GM23248 (cell line): ENCODE measurements around the gene ATP5ME. TPM values are rescaled to one million over a fixed set of nuclear protein-coding genes. Genes with fewer than 3 reads are reported as not detected.
"Not testable (repeated sequence)": the region's sequence is repeated elsewhere in the genome, so short reads cannot be mapped to it uniquely, and the experiment has no call there.

Experiments
- DNase-seq: peaks from one replicate; pipeline ENCODE4 v3.0.0-alpha.2; 2015
- H2AFZ ChIP-seq: fragments of 200-600 bp; sonication (generic); 2 replicates; pipeline ENCODE4 v1.6.1; 2016; ENCODE audit warnings: antibody characterized with exemption
- H3F3A ChIP-seq: fragments of 200-600 bp; sonication (generic); 2 replicates; pipeline ENCODE4 v1.6.1; 2016; ENCODE audit warnings: mild to moderate bottlenecking, antibody characterized with exemption, mixed run types; ENCODE audit not compliant: insufficient read depth
- H3K27ac ChIP-seq: fragments of 200-600 bp; sonication (generic); 2 replicates; pipeline ENCODE4 v1.5.1; 2016; ENCODE audit warnings: mild to moderate bottlenecking
- H3K27me3 ChIP-seq: fragments of 200-600 bp; sonication (generic); replicated peaks from 2 replicates; pipeline ENCODE4 v1.6.1; 2016; ENCODE audit warnings: mild to moderate bottlenecking; ENCODE audit not compliant: insufficient read depth
- H3K36me3 ChIP-seq: fragments of 200-600 bp; sonication (generic); 2 replicates; pipeline ENCODE4 v1.6.1; 2016; ENCODE audit warnings: low read depth, mild to moderate bottlenecking
- H3K4me1 ChIP-seq: fragments of 200-600 bp; sonication (generic); 2 replicates; pipeline ENCODE4 v1.6.1; 2016; ENCODE audit warnings: mild to moderate bottlenecking; ENCODE audit not compliant: insufficient read depth
- H3K4me2 ChIP-seq: fragments of 200-600 bp; sonication (generic); one replicate; pipeline ENCODE4 v1.6.1; 2016; ENCODE audit warnings: mild to moderate bottlenecking; ENCODE audit not compliant: unreplicated experiment
- H3K4me3 ChIP-seq: fragments of 200-600 bp; sonication (generic); 2 replicates; pipeline ENCODE4 v1.5.1; 2016; ENCODE audit warnings: mild to moderate bottlenecking
- H3K79me2 ChIP-seq: fragments of 200-600 bp; sonication (generic); 2 replicates; pipeline ENCODE4 v1.6.1; 2016; ENCODE audit warnings: mild to moderate bottlenecking; ENCODE audit not compliant: insufficient read depth
- H3K9ac ChIP-seq: fragments of 200-600 bp; sonication (generic); 2 replicates; pipeline ENCODE4 v1.6.1; 2016; ENCODE audit warnings: mild to moderate bottlenecking
- H3K9me2 ChIP-seq: fragments of 200-600 bp; sonication (generic); 2 replicates; pipeline ENCODE4 v1.6.1; 2016; ENCODE audit warnings: mixed run types, mild to moderate bottlenecking, moderate library complexity; ENCODE audit not compliant: insufficient read depth
- H3K9me3 ChIP-seq: fragments of 200-600 bp; sonication (generic); one replicate; pipeline ENCODE4 v1.6.1; 2017; ENCODE audit warnings: low read depth
- H4K20me1 ChIP-seq: fragments of 200-600 bp; sonication (generic); 2 replicates; pipeline ENCODE4 v1.6.0; 2016; ENCODE audit not compliant: insufficient read depth
- EZH2 ChIP-seq: fragments of 200-600 bp; sonication (generic); IDR thresholded peaks from 2 replicates; pipeline ENCODE4 v1.6.1; 2018; ENCODE audit warnings: antibody characterized with exemption, mild to moderate bottlenecking; ENCODE audit not compliant: insufficient read depth, poor library complexity, severe bottlenecking
- EZH2phosphoT487 ChIP-seq: fragments of 200-600 bp; sonication (generic); IDR thresholded peaks from 2 replicates; pipeline ENCODE4 v1.6.1; 2018; ENCODE audit warnings: antibody characterized with exemption, moderate library complexity, mild to moderate bottlenecking, low read depth; ENCODE audit not compliant: insufficient read depth
- WGBS, 2 experiments: methylation state at CpG; one replicate each; pipeline ENCODE4 v1.1.6; 2015 to 2017; ENCODE audit warnings: low lambda C conversion rate in 2 of 2, low coverage in 1 of 2; ENCODE audit errors: missing lambda C conversion rate in 2 of 2; 5-methylcytosine and 5-hydroxymethylcytosine counted together
- in situ Hi-C: fragments of 300-500 bp; cut with MboI; formaldehyde crosslinking; loops from 2 replicates; pipeline ENCODE4 v1.15.0; 2020
- polyA plus RNA-seq: library from polyadenylated mRNA; unstranded; fragments of >200 nt; fragmentation: Nextera tagmentation; extraction: Ambion mirVana; gene quantifications from 2 replicates; pipeline ENCODE4 v1.2.1, GENCODE V29; 2016
- total RNA-seq: library from RNA; depleted of rRNA; stranded (reverse); fragments of >200 nt; shearing (Covaris generic); gene quantifications from 2 replicates; pipeline ENCODE4 v1.2.3, GENCODE V29; 2014

ATP5ME gene
- total and polyA plus RNA-seq, 2 experiments from 2014 or later, result 26.3 to 478 TPM

GRCh38 chr4:675036-675882 is 1.2 kb upstream of the ATP5ME start:
- no peak for TF ChIP-seq EZH2phosphoT487
- TF ChIP-seq EZH2, result no peak
- WGBS, 2 experiments, result 49% methylated on average over 25 to 26 of the region's 26 CpGs
- Histone ChIP-seq H3K36me3 (peaks cover 13% of the 10 kb centered on the region; the same call in 1 of the 2 replicates), H3K4me3 (peak overlapping the region; percentile 83), H3K27ac (peak overlapping the region; percentile 77), H3K4me2 (peak overlapping the region; percentile 80), H3K9me3 (no peaks in the 10 kb centered on the region), H4K20me1 (no peaks in the 10 kb centered on the region), H3K9ac (peak overlapping the region; percentile 96), H2AFZ (peak overlapping the region; percentile 80), H3F3A (no peaks in the 10 kb centered on the region), H3K4me1 (0 out of 2 replicates have a peak, but pooled peaks cover 6% of the 10 kb centered on the region), H3K27me3 (no peaks in the 10 kb centered on the region), H3K9me2 (no peaks in the 10 kb centered on the region), H3K79me2 (peaks cover 27% of the 10 kb centered on the region)
- in situ Hi-C loops, result no loop called here
- peak; percentile 56 for DNase-seq

GRCh38 chr4:673349-674091 is 556 bp downstream of the ATP5ME start:
- peak overlapping the region; percentile 91 for H3K4me2 ChIP-seq
- H3K4me3 ChIP-seq, result peak overlapping the region; percentile 83
- in situ Hi-C loops, result no loop called here
- 8 to 9% methylated on average over 41 to 54 of the region's 55 CpGs for WGBS, 2 experiments
- H3K9me2 ChIP-seq, result no peaks in the 10 kb centered on the region
- H4K20me1 ChIP-seq, result no peaks in the 10 kb centered on the region
- peaks cover 27% of the 10 kb centered on the region for H3K79me2 ChIP-seq
- peak overlapping the region; percentile 96 for H3K9ac ChIP-seq
- H3K4me1 ChIP-seq, result 0 out of 2 replicates have a peak, but pooled peaks cover 6% of the 10 kb centered on the region
- DNase-seq, result peak; percentile 74
- H3K36me3 ChIP-seq, result peaks cover 13% of the 10 kb centered on the region; the same call in 1 of the 2 replicates
- TF ChIP-seq EZH2 (no peak), EZH2phosphoT487 (no peak)
- H3K9me3 ChIP-seq, result no peaks in the 10 kb centered on the region
- H3K27ac ChIP-seq, result peak overlapping the region; percentile 23
- no peaks in the 10 kb centered on the region for H3F3A ChIP-seq
- H3K27me3 ChIP-seq, result no peaks in the 10 kb centered on the region
- H2AFZ ChIP-seq, result peak overlapping the region; percentile 62

- peaks cover 13% of the 10 kb centered on the region; the same call in 1 of the 2 replicates for H3K36me3 ChIP-seq
- H3K4me2 ChIP-seq, result no peak overlapping the region
- H3K27ac ChIP-seq, result no peak overlapping the region
- H4K20me1 ChIP-seq, result no peaks in the 10 kb centered on the region
- no peak for DNase-seq
- H3K9me3 ChIP-seq, result no peaks in the 10 kb centered on the region
- H3F3A ChIP-seq, result no peaks in the 10 kb centered on the region
- in situ Hi-C loops, result no loop called here
- H3K4me3 ChIP-seq, result no peak overlapping the region
- 100% methylated on average over 3 of the region's 3 CpGs for WGBS, 2 experiments
- TF ChIP-seq EZH2 (no peak), EZH2phosphoT487 (no peak)
- H3K79me2 ChIP-seq, result peaks cover 27% of the 10 kb centered on the region
- H2AFZ ChIP-seq, result no peak overlapping the region
- H3K9me2 ChIP-seq, result no peaks in the 10 kb centered on the region
- H3K27me3 ChIP-seq, result no peaks in the 10 kb centered on the region
- 0 out of 2 replicates have a peak, but pooled peaks cover 6% of the 10 kb centered on the region for H3K4me1 ChIP-seq
- H3K9ac ChIP-seq, result no peak overlapping the region
Measured at GRCh38 chr4:671769-672168, 2.3 kb downstream of the ATP5ME start.

GRCh38 chr4:669806-670559 is 4.1 kb downstream of the ATP5ME start:
- H3K27me3 ChIP-seq, H3K4me1 ChIP-seq, in situ Hi-C loops, H3K9me2 ChIP-seq, H2AFZ ChIP-seq, H4K20me1 ChIP-seq, H3K9me3 ChIP-seq, H3K9ac ChIP-seq, H3K27ac ChIP-seq, H3K4me2 ChIP-seq, H3K4me3 ChIP-seq, DNase-seq, H3F3A ChIP-seq: not testable (repeated sequence)
- WGBS, 2 experiments, result 90 to 92% methylated on average over 11 of the region's 11 CpGs
- Histone ChIP-seq H3K36me3 (peaks cover 13% of the 10 kb centered on the region; the same call in 1 of the 2 replicates), H3K79me2 (peaks cover 17% of the 10 kb centered on the region)

GRCh38 chr4:668219-668618 is 5.9 kb downstream of the ATP5ME start:
- H3K79me2 ChIP-seq, H3K4me2 ChIP-seq, H3K4me1 ChIP-seq, H3K9ac ChIP-seq, H2AFZ ChIP-seq, in situ Hi-C loops, DNase-seq, H4K20me1 ChIP-seq, H3K27me3 ChIP-seq, H3K4me3 ChIP-seq, H3F3A ChIP-seq, H3K9me2 ChIP-seq, H3K27ac ChIP-seq, H3K9me3 ChIP-seq: not testable (repeated sequence)
- peaks cover 13% of the 10 kb centered on the region; the same call in 1 of the 2 replicates for H3K36me3 ChIP-seq
- WGBS, 2 experiments, result 85 to 86% methylated on average over 3 to 6 of the region's 6 CpGs
